ENCODE measurements around the gene SLC16A2.
A peak's percentile ranks its signal among the peaks of the same experiment; 100 is the strongest.

Gene SLC16A2

GRCh38 chrX:74421036-74421739 lies at the start of gene SLC16A2:
TSS of gene SLC16A2 (plus strand) at chrX:74421493. CDS start at chrX:74421638, 145 bp downstream.
- peak; percentile 81 for DNase-seq (ENCODE audit: low spot score)

GRCh38 chrX:74372272-74372671 lies 49.0 kb upstream of the SLC16A2 start:
- no peak for DNase-seq (ENCODE audit: low spot score)

- DNase-seq (ENCODE audit: low spot score) = no peak
Observed at GRCh38 chrX:74377282-74377681, 44.0 kb upstream of the SLC16A2 start.

GRCh38 chrX:74382613-74383012 lies 38.7 kb upstream of the SLC16A2 start:
- peak; percentile 69 for DNase-seq (ENCODE audit: low spot score)

- DNase-seq (ENCODE audit: low spot score) = peak; percentile 54
Observed at GRCh38 chrX:74383611-74384010, 37.7 kb upstream of the SLC16A2 start.

- DNase-seq (ENCODE audit: low spot score) = no peak
Observed at GRCh38 chrX:74389016-74389722, 32.1 kb upstream of the SLC16A2 start.

GRCh38 chrX:74395556-74395955 lies 25.7 kb upstream of the SLC16A2 start:
- no peak for DNase-seq (ENCODE audit: low spot score)

- DNase-seq (ENCODE audit: low spot score) = no peak
Observed at GRCh38 chrX:74405973-74406489, 15.3 kb upstream of the SLC16A2 start.

GRCh38 chrX:74408304-74408703 lies 13.0 kb upstream of the SLC16A2 start:
- no peak for DNase-seq (ENCODE audit: low spot score)

- DNase-seq (ENCODE audit: low spot score) = no peak
Observed at GRCh38 chrX:74419864-74420195, 1.5 kb upstream of the SLC16A2 start.

- DNase-seq (ENCODE audit: low spot score) = peak; percentile 83
Observed at GRCh38 chrX:74420196-74421035, 877 bp upstream of the SLC16A2 start.

GRCh38 chrX:74421740-74422352 lies 553 bp downstream of the SLC16A2 start:
- no peak for DNase-seq (ENCODE audit: low spot score)

- peak; percentile 86 for DNase-seq (ENCODE audit: low spot score)
Observed at GRCh38 chrX:74422576-74423288, 1.4 kb downstream of the SLC16A2 start.

- peak; percentile 1 for DNase-seq (ENCODE audit: low spot score)
Observed at GRCh38 chrX:74423289-74423998, 2.2 kb downstream of the SLC16A2 start.

- DNase-seq (ENCODE audit: low spot score) = no peak
Observed at GRCh38 chrX:74426071-74426470, 4.8 kb downstream of the SLC16A2 start.

- no peak for DNase-seq (ENCODE audit: low spot score)
Observed at GRCh38 chrX:74426615-74427014, 5.3 kb downstream of the SLC16A2 start.

- DNase-seq (ENCODE audit: low spot score) = no peak
Observed at GRCh38 chrX:74431797-74432196, 10.5 kb downstream of the SLC16A2 start.

- DNase-seq (ENCODE audit: low spot score) = no peak
Observed at GRCh38 chrX:74434336-74434735, 13.0 kb downstream of the SLC16A2 start.

GRCh38 chrX:74437530-74437929 lies 16.2 kb downstream of the SLC16A2 start:
- no peak for DNase-seq (ENCODE audit: low spot score)

GRCh38 chrX:74438764-74439163 lies 17.5 kb downstream of the SLC16A2 start:
- DNase-seq (ENCODE audit: low spot score) = no peak

- DNase-seq (ENCODE audit: low spot score) = no peak
Observed at GRCh38 chrX:74445099-74445498, 23.8 kb downstream of the SLC16A2 start.

Data from GM03348 (cell line).